Activated CD4-positive, CD25-positive, alpha-beta regulatory T cell treated with anti-CD3 and anti-CD28 coated beads, Interleukin-2, amount 50 U/mL, for 72 hours (primary cell): ENCODE measurements around the gene GRK6.
"Not testable (repeated sequence)": the region's sequence is repeated elsewhere in the genome, so short reads cannot be mapped to it uniquely, and the experiment has no call there.

Source experiments
- DNase-seq: peaks from one replicate; pipeline ENCODE4 v3.0.0; 2021

The GRK6 gene

GRCh38 chr5:177399997-177400868, 26.2 kb upstream of the GRK6 start, which contains the start of gene PFN3:
PFN3 (minus strand) TSS chr5:177400661; CDS start chr5:177400576, 85 bp downstream.
- no peak for DNase-seq

- DNase-seq: peak; percentile 44
Observed at GRCh38 chr5:177402271-177403043, 24.0 kb upstream of the GRK6 start.

- DNase-seq: peak; percentile 57
Observed at GRCh38 chr5:177403102-177403791, 23.2 kb upstream of the GRK6 start.

GRCh38 chr5:177403792-177404640, 22.5 kb upstream of the GRK6 start:
- DNase-seq: peak; percentile 78

GRCh38 chr5:177404641-177405179, 21.8 kb upstream of the GRK6 start:
- no peak for DNase-seq

GRCh38 chr5:177405312-177405711, 21.2 kb upstream of the GRK6 start:
- no peak for DNase-seq

GRCh38 chr5:177405805-177406204, 20.7 kb upstream of the GRK6 start:
- DNase-seq: no peak

GRCh38 chr5:177409043-177409801, 17.3 kb upstream of the GRK6 start, which contains the start of gene F12:
F12 (minus strand) TSS chr5:177409564; CDS start chr5:177409527, 37 bp downstream.
- DNase-seq: no peak

GRCh38 chr5:177410575-177410974, 15.9 kb upstream of the GRK6 start:
- no peak for DNase-seq

GRCh38 chr5:177412603-177413233, 13.8 kb upstream of the GRK6 start:
- no peak for DNase-seq

- no peak for DNase-seq
Observed at GRCh38 chr5:177414481-177414880, 12.0 kb upstream of the GRK6 start.

- not testable (repeated sequence) for DNase-seq
Observed at GRCh38 chr5:177417081-177417480, 9.4 kb upstream of the GRK6 start.

- DNase-seq: no peak
Observed at GRCh38 chr5:177419046-177419445, 7.4 kb upstream of the GRK6 start.

GRCh38 chr5:177420472-177420871, 6.0 kb upstream of the GRK6 start:
- not testable (repeated sequence) for DNase-seq

GRCh38 chr5:177421062-177421798, 5.2 kb upstream of the GRK6 start:
- DNase-seq: no peak

GRCh38 chr5:177423671-177424070, 2.8 kb upstream of the GRK6 start:
- DNase-seq: no peak

GRCh38 chr5:177425196-177425800, 1.2 kb upstream of the GRK6 start:
- DNase-seq: no peak

- peak; percentile 96 for DNase-seq
Observed at GRCh38 chr5:177425801-177426565, 493 bp upstream of the GRK6 start.
